GOT3 (cell line): ENCODE data around the gene TSC1.

Source experiments
- DNase-seq: peaks from one replicate; lab custom pipeline; 2025; ENCODE audit warnings: mixed read lengths; lab: John Stamatoyannopoulos, UW

Gene TSC1

GRCh38 chr9:132863096-132863495 is 81.3 kb downstream of the TSC1 start:
- DNase-seq: no peak

- no peak for DNase-seq
Measured at GRCh38 chr9:132862533-132862932, 81.9 kb downstream of the TSC1 start.

GRCh38 chr9:132861666-132862065 is 82.8 kb downstream of the TSC1 start:
- DNase-seq: no peak

- no peak for DNase-seq
Measured at GRCh38 chr9:132858751-132859150, 85.7 kb downstream of the TSC1 start.

- no peak for DNase-seq
Measured at GRCh38 chr9:132857616-132858342, 86.6 kb downstream of the TSC1 start.

GRCh38 chr9:132857031-132857430 is 87.4 kb downstream of the TSC1 start:
- no peak for DNase-seq

- no peak for DNase-seq
Measured at GRCh38 chr9:132855904-132856303, 88.5 kb downstream of the TSC1 start.

- DNase-seq: no peak
Measured at GRCh38 chr9:132854832-132855231, 89.6 kb downstream of the TSC1 start.

GRCh38 chr9:132853482-132853881 is 90.9 kb downstream of the TSC1 start:
- no peak for DNase-seq

GRCh38 chr9:132849185-132849706 is 95.2 kb downstream of the TSC1 start:
- no peak for DNase-seq

GRCh38 chr9:132846918-132847515 is 97.4 kb downstream of the TSC1 start:
- no peak for DNase-seq

- no peak for DNase-seq
Measured at GRCh38 chr9:132846109-132846917, 98.1 kb downstream of the TSC1 start.

GRCh38 chr9:132842124-132843044 is 102.0 kb downstream of the TSC1 start:
- DNase-seq: no peak
